HG02884 (cell line): Measurements from ENCODE around the gene MLEC.
"Not testable (repeated sequence)": the region's sequence is repeated elsewhere in the genome, so short reads cannot be mapped to it uniquely, and the experiment has no call there.

Experiments
- ATAC-seq: cut with Tn5 transposase; IDR thresholded peaks from one replicate; pipeline ENCODE4 v1.9.1; 2021; ENCODE audit warnings: mild to moderate bottlenecking, moderate library complexity; ENCODE audit not compliant: unreplicated experiment

The MLEC gene

DNA sequence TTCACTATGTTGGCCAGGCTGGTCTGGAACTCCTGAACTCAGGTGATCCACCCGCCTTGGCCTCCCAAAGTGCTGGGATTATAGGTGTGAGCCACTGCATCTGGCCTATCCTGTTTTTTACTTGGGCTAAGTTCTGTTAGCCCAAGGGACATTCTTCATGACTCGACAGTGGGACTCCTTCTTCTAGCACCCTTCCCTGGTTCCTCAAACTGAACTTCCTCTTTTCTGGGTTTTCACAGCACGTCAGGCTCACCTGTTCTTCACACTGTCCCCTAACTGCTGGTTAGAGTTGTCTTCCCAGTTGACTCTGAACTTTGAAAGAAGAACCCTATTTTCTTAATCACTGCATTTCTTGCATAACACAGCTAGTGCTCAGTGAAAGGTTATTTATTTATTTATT lies 24.1 kb upstream of the MLEC start:
- no peak for ATAC-seq

DNA sequence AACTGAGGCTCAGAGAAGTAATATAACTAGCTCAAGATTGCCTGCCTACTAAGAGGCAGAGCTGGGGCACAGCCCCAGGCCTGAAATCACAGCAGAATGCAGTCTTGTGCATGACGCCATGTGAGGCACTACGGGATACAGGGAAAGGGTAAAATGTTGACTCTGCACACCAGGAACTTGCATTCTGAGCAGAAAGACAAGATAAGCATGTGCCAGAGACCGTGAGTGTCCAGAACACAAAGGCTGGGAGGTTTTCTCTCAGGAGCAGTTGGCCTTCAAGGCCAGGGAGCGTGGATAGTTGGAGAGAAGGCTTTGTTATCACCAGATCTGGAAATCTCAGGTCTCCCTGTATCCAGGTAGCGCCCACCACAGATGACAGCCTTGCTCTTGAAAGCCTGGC lies 23.2 kb upstream of the MLEC start:
- ATAC-seq: no peak

DNA sequence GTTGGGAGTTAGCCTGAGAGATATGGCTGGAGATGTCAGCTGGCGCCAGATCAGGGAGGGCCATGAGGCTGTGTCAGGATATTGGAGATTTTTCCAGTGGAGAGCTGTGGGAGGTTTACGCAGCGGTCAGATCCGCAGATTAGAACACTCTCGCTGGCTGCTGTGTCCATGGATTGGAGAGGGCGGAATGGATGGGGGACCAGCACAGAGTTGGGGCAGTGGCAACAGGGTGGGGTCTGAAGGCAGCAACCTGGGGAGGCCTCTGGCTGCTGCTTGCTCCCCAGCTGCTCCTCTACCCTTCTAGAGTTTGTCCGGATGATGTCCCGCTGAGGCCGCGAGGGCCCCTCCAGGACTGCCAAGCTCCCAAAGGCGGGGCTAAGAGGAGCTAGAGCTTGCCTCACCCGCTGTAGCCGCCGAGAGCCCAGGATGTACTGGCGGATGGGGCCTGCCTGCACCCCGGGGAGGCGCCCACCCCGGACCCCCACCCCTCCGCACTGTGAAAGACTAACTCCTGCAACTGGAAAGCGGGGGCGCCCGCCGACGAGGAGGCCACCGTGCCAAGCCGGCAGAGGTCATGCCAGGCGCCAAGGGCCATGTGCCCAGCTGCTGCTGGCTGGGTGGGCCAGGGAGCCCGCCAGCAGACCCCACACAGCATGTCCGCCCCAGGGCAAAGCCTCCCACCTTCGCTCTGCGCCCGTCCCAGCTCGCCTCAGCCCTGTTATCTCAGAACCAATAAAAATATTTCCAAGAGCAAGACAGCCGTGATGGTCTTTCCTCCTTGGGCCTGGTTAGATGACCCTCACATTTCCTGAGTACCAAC lies 20.2 kb upstream of the MLEC start:
- no peak for ATAC-seq

DNA sequence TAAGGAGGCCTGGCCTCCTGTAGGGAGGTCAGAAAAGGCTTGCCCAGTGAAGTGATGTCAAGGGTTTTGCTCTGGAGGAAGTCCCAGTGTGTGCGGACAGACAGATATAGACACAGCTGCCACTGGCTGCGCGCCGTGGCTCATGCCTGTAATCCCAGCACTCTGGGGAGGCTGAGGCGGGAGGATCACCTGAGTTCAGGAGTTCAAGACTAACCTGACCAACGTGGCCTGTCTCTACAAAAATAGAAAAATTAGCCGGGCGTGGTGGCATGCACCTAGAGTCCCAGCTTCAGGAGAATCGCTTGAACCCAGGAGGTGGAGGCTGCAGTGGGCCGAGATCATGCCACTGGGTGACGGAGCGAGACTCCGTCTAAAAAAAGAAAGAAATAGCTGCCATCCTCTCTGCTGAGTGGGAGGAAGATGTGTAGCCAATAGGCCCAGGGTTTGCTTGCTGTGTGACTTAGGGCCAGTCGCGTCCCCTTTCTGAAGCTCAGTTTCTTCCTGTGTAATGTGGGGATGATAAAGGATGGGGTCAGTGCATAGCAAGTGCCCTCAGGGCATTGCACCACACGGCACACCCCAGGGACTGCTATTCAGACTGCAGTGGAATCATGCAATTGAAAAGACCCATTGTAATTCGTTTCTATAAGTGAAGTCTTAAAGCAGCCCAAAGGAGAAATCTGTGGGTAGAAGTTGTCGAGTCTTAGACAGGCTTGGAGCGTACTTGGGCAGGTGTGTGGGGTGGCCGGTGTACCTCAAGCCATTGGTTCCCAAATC lies 18.7 kb upstream of the MLEC start:
- no peak for ATAC-seq

DNA sequence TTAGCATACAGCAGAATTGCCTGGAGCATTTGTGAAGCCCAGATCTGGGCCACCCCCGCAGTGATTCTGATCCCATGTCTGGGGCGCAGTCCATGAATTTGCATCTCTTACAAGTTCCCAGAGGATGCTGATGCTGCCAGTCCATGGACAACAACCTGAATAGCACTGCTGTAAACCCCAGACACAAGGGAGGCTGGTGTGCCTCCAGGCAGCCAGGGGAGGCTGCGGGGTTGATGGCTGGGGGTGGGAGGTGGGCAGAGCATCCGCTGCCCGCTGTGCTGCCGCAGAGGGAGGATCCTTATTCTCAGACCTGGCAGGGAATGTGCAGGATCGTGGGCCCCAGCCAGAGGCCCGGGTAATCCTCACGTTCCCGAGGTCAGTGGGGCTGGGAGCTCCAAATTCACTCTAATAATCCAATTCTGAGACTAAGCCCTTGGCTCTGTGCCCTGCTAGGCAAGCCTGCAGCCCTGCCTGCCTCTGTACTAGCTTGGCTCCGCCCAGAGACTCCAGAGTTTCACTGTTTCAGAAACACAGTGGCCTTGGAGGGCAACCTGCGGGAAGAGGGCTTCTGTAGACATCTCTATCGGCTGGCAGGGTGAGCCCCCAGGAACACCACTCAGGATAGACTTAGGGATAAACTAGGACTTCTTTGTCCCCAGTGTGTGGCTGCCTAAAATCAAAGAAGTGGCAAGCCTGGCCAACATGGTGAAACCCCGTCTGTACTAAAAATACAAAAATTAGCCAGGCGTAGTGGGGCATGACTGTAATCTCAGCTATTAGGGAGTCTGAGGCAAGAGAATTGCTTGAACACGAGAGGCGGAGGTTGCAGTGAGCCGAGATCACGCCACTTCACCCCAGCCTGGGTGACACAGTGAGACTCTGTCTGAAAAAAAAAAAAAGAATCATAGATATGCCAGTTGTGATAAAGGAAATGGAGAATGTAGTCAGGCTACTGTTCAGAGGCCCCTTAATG lies 17.8 kb upstream of the MLEC start:
- ATAC-seq: peak; percentile 51

DNA sequence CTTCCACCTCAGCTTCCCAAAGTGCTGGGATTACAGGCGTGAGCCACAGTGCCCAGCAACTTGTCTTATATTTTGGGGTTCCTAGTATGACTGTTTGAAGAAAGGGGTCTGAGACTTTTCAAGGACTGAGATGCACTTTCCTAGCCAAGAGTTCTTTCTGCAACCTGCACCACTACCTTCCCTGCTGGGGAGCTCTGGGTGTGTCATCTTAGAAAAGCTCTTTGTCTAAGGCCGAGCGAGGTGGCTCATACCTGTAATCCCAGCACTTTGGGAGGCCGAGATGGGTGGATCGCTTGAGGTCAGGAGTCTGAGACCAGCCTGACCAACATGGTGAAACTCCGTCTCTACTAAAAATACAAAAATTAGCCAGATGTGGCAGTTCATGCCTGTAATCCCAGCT lies 16.7 kb upstream of the MLEC start:
- not testable (repeated sequence) for ATAC-seq

DNA sequence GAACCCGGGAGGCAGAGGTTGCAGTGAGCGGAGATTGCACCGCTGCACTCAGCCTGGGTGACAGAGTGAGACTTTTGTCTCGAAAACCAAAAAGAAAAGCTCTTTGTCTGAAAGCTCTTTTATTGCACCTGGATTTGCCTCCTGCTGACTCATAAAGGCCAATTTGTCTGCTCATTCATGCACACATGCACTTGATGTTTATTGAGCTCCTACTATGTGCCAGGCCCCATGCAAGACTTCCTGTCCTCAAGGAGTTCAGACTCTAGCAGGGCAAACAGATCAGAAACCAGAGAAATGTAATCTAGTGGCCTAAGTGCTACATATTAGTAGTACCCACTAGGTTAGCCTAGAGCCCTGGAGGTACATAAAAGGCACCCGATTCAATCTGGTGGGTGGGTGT lies 16.3 kb upstream of the MLEC start:
- no peak for ATAC-seq

DNA sequence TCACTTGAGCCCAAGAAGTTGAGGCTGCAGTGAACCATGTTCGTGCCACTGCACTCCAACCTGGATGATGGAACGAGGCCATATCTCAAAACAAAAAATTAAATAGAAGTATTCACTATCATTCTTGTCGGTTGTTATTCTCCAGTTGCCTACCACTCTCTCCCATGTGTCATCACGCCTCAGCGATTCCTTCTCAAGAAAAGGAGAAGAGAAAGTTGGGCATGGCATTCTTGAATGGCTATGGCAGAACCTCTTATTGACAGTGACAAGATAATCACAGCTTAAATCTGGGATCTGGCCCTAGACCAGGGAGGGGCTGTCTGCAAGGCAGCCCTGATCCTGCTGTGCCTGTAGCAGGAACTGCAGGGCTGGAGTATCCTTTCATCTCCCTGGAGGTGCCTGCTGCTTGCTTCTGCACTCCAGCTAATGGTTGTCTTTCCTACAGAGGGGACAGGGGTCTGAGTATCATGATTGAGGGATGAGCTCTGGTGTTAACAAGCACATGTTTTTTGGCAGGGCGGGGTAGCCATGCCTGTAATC lies 12.8 kb upstream of the MLEC start:
- no peak for ATAC-seq

DNA sequence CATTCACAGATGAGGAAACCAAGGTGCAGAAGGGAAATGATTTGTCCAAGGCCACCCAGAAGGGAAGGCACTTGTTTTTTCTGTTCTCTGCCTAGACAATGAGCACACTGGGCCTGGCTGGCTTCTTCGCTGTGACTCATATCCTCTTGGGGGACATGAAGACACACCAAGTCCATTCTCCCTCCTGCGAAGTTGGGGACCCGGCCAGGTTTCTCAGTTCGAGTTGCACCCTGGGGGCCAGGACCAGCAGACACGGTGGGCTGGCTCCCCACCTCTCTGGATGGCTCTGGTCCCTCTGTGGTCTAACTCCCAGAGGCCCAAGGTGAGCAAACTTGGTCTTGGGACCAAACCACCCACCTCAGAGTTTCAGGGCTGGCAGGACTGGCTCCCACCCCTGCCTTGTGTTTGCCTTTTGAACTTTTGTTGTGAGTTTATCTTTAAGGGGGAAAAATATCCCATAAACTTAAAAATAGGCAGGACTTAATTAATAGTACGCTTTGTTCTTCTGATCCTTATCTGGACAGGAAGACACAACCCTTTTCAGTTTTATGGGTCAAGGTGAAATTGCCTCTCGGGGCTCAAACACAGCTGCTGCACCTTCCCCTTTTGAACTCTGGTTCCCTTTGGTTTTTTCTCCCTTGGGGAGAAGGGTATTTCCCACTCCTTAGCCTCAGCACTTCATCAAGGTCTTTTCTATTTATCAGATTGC lies 9.0 kb upstream of the MLEC start:
- ATAC-seq: no peak

DNA sequence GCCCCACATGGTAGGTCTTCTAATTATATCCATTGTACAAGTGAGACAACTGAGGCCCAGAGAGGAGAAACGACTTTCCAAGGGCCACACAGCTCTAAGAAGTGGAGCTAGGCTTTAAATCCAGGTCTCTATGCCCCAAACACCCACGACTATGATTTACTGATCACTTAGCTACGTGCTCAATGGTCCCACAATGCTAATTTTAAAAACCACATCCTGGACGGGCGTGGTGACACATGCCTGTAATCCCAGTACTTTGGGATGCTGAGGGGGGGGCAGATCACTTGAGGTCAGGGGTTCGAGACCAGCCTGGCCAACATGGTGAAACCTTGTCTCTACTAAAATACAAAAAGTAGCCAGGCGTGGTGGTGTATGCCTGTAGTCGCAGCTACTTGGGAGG lies 8.4 kb upstream of the MLEC start:
- no peak for ATAC-seq

DNA sequence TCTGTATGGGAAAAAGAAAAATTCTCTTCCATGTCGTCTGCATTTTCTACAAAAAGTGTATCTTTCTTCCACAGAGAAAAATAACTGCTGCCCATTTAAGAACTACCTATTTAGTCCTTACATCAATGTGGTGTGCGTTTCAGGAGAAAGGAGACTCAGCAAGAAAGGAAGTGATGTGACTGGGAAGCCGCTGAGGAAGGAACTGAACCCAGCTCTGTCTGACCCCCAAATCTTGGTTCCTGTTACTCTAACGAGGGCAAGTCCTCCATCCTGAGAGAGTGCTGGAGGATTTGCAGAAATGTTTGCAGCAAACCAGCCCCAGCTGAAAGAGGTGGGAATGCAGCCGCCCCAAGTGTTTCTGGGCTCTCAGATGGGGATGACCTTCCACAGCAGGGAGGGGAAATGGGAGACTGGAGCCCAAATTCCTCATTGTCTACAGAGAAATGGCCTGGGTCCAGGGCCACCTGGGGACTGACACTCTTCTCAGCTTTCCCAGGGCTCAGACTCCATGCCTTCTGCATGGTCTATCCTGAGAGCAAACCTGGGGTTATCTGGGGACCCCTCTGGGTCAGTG lies 6.7 kb upstream of the MLEC start:
- ATAC-seq: no peak

DNA sequence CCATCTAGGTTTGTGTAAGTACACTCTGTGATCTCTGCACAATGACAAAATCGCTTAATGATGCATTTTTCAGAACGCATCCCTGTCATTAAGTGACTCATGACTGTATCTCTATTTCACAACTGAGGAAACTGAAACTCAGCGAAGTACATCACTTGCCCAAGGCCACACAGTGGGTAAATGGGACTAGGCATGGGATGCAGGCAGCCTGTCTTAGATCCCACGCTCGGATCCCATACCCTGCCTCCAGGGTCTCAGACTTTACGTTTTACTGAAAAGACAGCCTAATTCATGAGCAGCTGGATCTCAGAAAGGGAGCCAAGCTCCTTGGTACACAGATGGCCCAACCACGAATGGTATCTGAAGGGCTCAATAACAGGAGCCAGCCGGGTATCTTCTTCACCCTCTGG lies 2.4 kb upstream of the MLEC start:
- ATAC-seq: no peak

DNA sequence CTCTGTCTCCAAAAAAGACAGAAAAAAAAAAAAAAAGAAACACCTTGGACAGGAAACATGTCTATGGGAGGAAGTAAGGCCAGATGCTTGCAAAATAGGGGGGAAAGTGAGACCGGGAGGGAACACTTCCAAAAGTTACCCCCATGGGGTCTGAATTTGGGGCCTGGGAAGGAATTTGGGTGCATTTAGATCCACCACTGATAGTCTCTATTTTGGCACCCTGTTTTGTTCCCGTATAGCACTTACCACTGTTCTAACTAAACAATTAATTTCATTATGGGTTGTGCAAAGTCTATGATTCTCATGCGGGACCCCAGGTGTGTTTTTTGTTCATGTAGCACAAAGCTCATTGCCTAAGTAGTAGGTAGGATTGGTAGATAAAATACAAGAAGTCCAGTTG lies 1.4 kb upstream of the MLEC start:
- no peak for ATAC-seq

DNA sequence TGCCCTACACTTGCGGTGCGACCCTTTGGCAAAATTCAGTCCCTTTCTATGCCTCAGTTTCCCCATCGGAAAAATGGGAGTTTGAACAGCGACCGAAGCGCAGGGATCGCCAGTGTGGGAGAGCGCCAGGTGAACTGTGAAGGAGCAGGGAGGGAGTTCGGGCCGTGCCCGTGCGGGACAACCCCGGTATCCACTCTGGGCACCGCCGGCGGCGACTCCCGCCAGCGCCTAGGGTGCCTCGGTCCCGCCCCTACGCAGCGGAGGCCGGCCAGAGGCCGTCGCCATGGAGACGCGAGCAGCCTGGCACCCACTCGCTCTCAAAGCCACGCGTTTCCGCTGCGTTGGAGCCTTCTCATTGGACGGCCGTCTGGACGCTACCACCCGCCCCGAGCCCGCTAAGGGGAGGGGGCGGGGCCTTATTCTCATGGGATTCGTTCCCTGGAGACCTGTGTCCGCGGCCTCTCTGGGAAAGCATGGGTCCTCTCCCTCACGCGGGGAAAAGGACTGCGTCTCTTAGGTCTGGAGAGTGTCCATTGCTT lies 729 bp upstream of the MLEC start:
- peak; percentile 65 for ATAC-seq

DNA sequence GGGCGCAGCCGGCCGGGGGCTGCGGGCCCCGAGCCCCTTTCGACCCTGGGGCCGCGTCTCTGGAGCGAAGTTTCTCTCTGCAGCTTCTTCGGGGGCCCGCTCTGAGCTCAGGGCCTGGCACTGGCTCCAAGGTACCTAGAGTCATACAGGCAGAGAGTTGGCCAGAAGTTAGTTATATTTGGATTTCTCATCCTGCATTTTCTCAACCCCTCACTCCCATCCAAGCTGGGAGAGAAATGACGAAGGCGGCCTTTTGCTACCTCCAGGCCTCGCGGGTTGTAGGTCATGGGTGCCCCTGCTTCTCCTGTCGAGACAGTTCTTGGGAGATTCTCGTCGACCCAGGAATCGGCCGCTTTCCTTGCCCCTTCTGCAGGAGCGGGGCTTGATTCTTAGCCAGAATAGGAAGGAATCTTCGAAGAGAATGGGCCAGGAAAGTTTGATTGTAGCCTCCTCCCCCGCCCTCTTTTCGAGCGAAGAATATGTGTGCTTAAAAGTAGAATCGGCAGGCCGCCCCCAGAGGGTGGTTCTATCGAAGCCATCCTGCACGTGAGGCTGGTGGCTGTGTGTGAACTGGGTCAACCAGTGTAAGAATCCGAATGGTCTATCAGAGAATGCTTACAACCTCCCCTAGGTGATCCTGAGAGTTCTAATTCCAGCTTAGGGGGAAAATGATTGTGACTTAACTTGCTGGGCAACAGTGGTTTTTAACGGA lies 785 bp downstream of the MLEC start:
- ATAC-seq: no peak

DNA sequence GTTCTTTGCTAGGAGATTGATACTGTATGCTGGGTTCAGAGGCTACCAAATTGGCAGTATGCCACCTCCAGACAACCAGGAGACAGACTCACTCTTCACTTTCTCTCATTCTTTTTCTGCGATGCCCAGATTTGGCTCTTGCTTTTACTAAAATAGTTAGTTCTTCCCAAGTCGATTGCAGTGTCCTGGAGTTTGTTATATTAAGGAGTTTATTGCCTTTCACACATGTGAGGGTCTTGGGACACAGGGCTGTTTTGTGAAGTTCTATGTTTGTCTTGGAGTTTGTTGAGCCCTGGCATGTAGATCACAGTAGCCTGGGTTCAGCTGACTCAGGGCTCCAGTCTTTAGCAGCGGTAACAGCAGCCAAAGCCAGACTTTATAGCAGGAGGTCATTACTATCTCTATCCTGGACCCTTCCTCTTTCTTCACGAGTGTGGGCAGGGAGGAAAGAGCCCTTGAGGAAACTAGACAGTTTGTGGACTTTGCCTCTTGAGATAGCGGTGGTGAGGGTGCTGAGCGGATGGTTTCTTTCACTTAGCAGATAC lies 1.6 kb downstream of the MLEC start:
- no peak for ATAC-seq

DNA sequence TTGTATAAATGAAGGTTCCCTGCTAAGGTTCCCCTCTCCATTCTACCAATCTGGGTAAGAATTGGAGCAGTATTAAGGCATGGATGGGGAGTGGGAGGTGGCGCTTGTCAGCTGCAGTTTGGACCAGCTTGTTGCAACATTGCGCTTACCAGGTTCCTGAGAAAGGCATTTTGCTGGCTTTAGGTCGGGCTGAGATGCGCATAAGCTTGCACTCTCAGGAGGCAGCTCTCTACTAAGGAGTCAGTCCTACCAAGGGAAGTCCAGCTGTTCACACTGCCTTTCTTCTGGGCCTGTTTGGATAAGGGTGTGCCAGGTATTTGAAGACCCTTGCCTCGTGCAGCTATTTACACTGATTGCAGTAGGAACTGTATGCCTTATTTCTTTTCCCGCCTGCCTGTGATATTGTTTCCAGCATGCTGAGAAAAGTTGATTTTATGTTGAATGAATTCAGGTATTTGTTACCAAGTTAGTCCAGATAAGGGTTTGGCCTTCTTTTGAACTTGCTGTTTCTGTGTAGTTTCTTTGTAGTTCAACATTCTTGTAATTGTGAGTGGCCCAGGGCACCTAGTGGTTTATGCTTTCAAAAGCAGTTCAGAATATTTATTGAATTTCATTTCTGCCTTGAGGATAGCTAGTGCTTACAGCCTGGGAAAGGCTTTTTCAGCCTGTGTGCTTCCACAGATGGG lies 2.6 kb downstream of the MLEC start:
- no peak for ATAC-seq

DNA sequence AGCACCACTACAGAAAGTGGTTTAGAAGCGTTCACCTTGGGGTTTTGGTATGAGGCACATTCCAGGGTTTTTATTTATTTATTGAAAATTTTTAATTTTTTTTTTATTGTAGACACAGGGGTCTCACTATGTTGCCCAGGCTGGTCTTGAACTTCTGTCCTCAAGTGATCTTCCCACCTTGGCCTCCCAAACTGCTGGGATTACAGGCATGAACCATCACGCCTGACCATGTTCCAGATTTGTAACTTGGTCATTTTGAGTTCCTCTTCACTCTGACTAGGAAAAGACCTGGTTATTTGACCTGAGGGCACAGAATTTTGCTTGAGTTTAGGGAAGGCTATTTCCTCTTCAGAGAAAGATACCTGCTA lies 3.1 kb downstream of the MLEC start:
- no peak for ATAC-seq
